Hepatocyte (in vitro differentiated cells): Measurements from ENCODE around the gene SPTAN1. TPM values are rescaled to one million over a fixed set of nuclear protein-coding genes. Genes with fewer than 3 reads are reported as not detected.

ENCODE experiments used
- DNase-seq: peaks from one replicate; pipeline ENCODE4 v3.0.0-alpha.2; 2016; ENCODE audit warnings: low spot score
- H2AFZ ChIP-seq: fragments of 200-600 bp; sonication (generic); 2 replicates; pipeline ENCODE4 v1.6.0; 2016; ENCODE audit warnings: antibody characterized with exemption, mild to moderate bottlenecking
- H3K27ac ChIP-seq: fragments of 200-600 bp; sonication (generic); 2 replicates; pipeline ENCODE4 v1.5.1; 2016; ENCODE audit warnings: mild to moderate bottlenecking
- H3K27me3 ChIP-seq: fragments of 200-600 bp; sonication (generic); 2 replicates; pipeline ENCODE4 v1.6.1; 2016
- H3K36me3 ChIP-seq: fragments of 200-600 bp; sonication (generic); replicated peaks from 2 replicates; pipeline ENCODE4 v1.5.1; 2016; ENCODE audit warnings: low read depth; ENCODE audit not compliant: insufficient read depth
- H3K4me1 ChIP-seq: fragments of 200-600 bp; sonication (generic); 2 replicates; pipeline ENCODE4 v1.5.1; 2016; ENCODE audit warnings: mild to moderate bottlenecking, moderate library complexity; ENCODE audit not compliant: insufficient read depth
- H3K4me2 ChIP-seq: fragments of 200-600 bp; sonication (generic); 2 replicates; pipeline ENCODE4 v1.6.0; 2016
- H3K4me3 ChIP-seq: fragments of 200-600 bp; sonication (generic); 2 replicates; pipeline ENCODE4 v1.5.1; 2016; ENCODE audit warnings: mild to moderate bottlenecking
- H3K79me2 ChIP-seq: fragments of 200-600 bp; sonication (generic); 2 replicates; pipeline ENCODE4 v1.6.0; 2017; ENCODE audit warnings: mild to moderate bottlenecking
- H3K9me2 ChIP-seq: fragments of 200-600 bp; sonication (generic); replicated peaks from 2 replicates; pipeline ENCODE4 v1.6.0; 2017; ENCODE audit warnings: mild to moderate bottlenecking; ENCODE audit not compliant: insufficient read depth
- H3K9me3 ChIP-seq: fragments of 200-600 bp; sonication (generic); 2 replicates; pipeline ENCODE4 v1.5.1; 2016; ENCODE audit warnings: low read depth, mild to moderate bottlenecking
- H4K20me1 ChIP-seq: fragments of 200-600 bp; sonication (generic); 2 replicates; pipeline ENCODE4 v1.6.0; 2016; ENCODE audit warnings: mild to moderate bottlenecking; ENCODE audit not compliant: insufficient read depth, poor library complexity, severe bottlenecking
- EZH2 ChIP-seq: fragments of 200-600 bp; sonication (generic); IDR thresholded peaks from 2 replicates; pipeline ENCODE4 v1.6.1; 2016; ENCODE audit warnings: antibody characterized with exemption, mild to moderate bottlenecking, borderline replicate concordance
- EZH2phosphoT487 ChIP-seq: fragments of 200-600 bp; sonication (generic); IDR thresholded peaks from one replicate; pipeline ENCODE4 v1.6.1; 2018; ENCODE audit warnings: antibody characterized with exemption, mild to moderate bottlenecking, low read depth, moderate library complexity; ENCODE audit not compliant: unreplicated experiment, severe bottlenecking
- whole genome bisulfite sequencing: methylation state at CpG from one replicate; pipeline ENCODE4 v1.1.6; 2016; ENCODE audit warnings: low lambda C conversion rate; ENCODE audit errors: missing lambda C conversion rate; 5-methylcytosine and 5-hydroxymethylcytosine counted together
- polyA plus RNA-seq: library from polyadenylated mRNA; unstranded; fragments of >200 nt; fragmentation: Nextera tagmentation; extraction: Ambion mirVana; gene quantifications from 2 replicates; pipeline ENCODE4 v1.2.1, GENCODE V29; 2016
- total RNA-seq: library from RNA; depleted of rRNA; stranded (reverse); fragments of >200 nt; gene quantifications from 2 replicates; pipeline ENCODE4 v1.2.3, GENCODE V29; 2014
- TF ChIP-seq, protein P1 (sequence below): fragments of 200-600 bp; sonication (generic); IDR thresholded peaks from 2 replicates; pipeline ENCODE4 v1.5.1; 2016; ENCODE audit warnings: antibody characterized with exemption, mild to moderate bottlenecking; ENCODE audit not compliant: poor library complexity

Gene SPTAN1
- total and polyA plus RNA-seq, 2 experiments from 2014 or later = 123 to 184 TPM

DNA sequence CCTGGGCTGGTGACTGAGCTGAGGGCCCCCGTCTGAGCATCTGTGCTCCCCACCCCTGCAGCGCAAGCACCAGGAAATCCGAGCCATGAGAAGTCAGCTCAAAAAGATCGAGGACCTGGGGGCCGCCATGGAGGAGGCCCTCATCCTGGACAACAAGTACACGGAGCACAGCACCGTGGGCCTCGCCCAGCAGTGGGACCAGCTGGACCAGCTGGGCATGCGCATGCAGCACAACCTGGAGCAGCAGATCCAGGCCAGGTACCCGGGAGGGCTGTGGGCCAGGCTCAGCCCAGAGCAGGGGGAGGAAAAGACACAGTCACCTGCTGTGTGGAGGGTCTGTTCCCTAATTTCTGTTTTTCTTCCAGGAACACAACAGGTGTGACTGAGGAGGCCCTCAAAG is 79.7 kb downstream of the SPTAN1 start:
- Histone ChIP-seq H3K36me3 (no peaks in the 10 kb centered on the region), H3K4me1 (peaks cover 17% of the 10 kb centered on the region), H3K27me3 (no peaks in the 10 kb centered on the region), H2AFZ (no peak overlapping the region), H3K79me2 (no peaks in the 10 kb centered on the region), H3K4me3 (no peak overlapping the region), H3K9me3 (no peaks in the 10 kb centered on the region), H3K27ac (no peak overlapping the region), H3K4me2 (no peak overlapping the region), H4K20me1 (no peaks in the 10 kb centered on the region), H3K9me2 (no peaks in the 10 kb centered on the region)
- 93% methylated on average over 10 of the region's 10 CpGs for WGBS
- DNase-seq = no peak
- TF ChIP-seq, protein P1, sequence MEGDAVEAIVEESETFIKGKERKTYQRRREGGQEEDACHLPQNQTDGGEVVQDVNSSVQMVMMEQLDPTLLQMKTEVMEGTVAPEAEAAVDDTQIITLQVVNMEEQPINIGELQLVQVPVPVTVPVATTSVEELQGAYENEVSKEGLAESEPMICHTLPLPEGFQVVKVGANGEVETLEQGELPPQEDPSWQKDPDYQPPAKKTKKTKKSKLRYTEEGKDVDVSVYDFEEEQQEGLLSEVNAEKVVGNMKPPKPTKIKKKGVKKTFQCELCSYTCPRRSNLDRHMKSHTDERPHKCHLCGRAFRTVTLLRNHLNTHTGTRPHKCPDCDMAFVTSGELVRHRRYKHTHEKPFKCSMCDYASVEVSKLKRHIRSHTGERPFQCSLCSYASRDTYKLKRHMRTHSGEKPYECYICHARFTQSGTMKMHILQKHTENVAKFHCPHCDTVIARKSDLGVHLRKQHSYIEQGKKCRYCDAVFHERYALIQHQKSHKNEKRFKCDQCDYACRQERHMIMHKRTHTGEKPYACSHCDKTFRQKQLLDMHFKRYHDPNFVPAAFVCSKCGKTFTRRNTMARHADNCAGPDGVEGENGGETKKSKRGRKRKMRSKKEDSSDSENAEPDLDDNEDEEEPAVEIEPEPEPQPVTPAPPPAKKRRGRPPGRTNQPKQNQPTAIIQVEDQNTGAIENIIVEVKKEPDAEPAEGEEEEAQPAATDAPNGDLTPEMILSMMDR = no peak
- TF ChIP-seq EZH2phosphoT487 = no peak
- no peak for TF ChIP-seq EZH2

GRCh38 chr9:128632486-128632885 is 80.1 kb downstream of the SPTAN1 start:
- Histone ChIP-seq H3K36me3 (no peaks in the 10 kb centered on the region), H3K4me3 (no peak overlapping the region), H3K27me3 (no peaks in the 10 kb centered on the region), H4K20me1 (no peaks in the 10 kb centered on the region), H3K9me2 (no peaks in the 10 kb centered on the region), H2AFZ (no peak overlapping the region), H3K79me2 (no peaks in the 10 kb centered on the region), H3K9me3 (no peaks in the 10 kb centered on the region), H3K4me1 (peaks cover 17% of the 10 kb centered on the region), H3K27ac (no peak overlapping the region), H3K4me2 (no peak overlapping the region)
- WGBS = 93% methylated on average over 14 of the region's 14 CpGs
- DNase-seq = no peak
- TF ChIP-seq EZH2phosphoT487 = no peak
- TF ChIP-seq EZH2 = no peak
- TF ChIP-seq, protein P1 = no peak

DNA sequence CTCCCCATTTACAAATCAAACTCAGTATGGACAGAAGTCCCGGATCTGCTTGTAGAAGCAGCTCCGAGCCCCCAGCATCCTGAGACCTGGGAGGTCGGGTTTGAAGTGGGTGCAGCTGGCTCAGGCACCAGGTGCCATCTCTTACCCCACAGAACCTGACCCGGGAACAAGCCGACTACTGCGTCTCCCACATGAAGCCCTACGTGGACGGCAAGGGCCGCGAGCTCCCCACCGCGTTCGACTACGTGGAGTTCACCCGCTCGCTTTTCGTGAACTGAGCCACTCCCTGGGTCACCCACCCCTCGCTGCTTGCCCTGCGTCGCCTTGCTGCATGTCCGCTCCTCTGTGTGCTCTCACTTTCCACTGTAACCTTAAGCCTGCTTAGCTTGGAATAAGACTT is 80.7 kb downstream of the SPTAN1 start:
- TF ChIP-seq EZH2phosphoT487 (no peak), EZH2 (no peak)
- TF ChIP-seq, protein P1 = no peak
- WGBS = 97% methylated on average over 19 of the region's 21 CpGs
- DNase-seq = no peak
- no peaks in the 10 kb centered on the region for H3K27me3 ChIP-seq
- H3K9me3 ChIP-seq = no peaks in the 10 kb centered on the region
- H2AFZ ChIP-seq = no peak overlapping the region
- H3K9me2 ChIP-seq = no peaks in the 10 kb centered on the region
- peaks cover 17% of the 10 kb centered on the region for H3K4me1 ChIP-seq
- H4K20me1 ChIP-seq = no peaks in the 10 kb centered on the region
- no peak overlapping the region for H3K4me2 ChIP-seq
- H3K36me3 ChIP-seq = no peaks in the 10 kb centered on the region
- no peak overlapping the region for H3K4me3 ChIP-seq
- H3K27ac ChIP-seq = no peak overlapping the region
- no peaks in the 10 kb centered on the region for H3K79me2 ChIP-seq

GRCh38 chr9:128633601-128634000 is 81.2 kb downstream of the SPTAN1 start:
- H2AFZ ChIP-seq = no peak overlapping the region
- no peak overlapping the region for H3K4me2 ChIP-seq
- no peaks in the 10 kb centered on the region for H4K20me1 ChIP-seq
- TF ChIP-seq, protein P1 = no peak
- TF ChIP-seq EZH2 (no peak), EZH2phosphoT487 (no peak)
- WGBS = 95% methylated on average over 11 of the region's 11 CpGs
- no peak overlapping the region for H3K27ac ChIP-seq
- no peaks in the 10 kb centered on the region for H3K9me2 ChIP-seq
- no peaks in the 10 kb centered on the region for H3K9me3 ChIP-seq
- no peak for DNase-seq
- peaks cover 17% of the 10 kb centered on the region for H3K4me1 ChIP-seq
- no peaks in the 10 kb centered on the region for H3K27me3 ChIP-seq
- H3K4me3 ChIP-seq = no peak overlapping the region
- H3K36me3 ChIP-seq = no peaks in the 10 kb centered on the region
- no peaks in the 10 kb centered on the region for H3K79me2 ChIP-seq
